Activated CD8-positive, alpha-beta memory T cell treated with anti-CD3 and anti-CD28 coated beads for 36 hours (primary cell): ENCODE data around the gene MIEF1. TPM values are rescaled to one million over a fixed set of nuclear protein-coding genes. Genes with fewer than 3 reads are reported as not detected.

ENCODE experiments used
- CTCF ChIA-PET: fragments of 350-600 bp; sonication (Branson Sonifier 250); formaldehyde crosslinking; loops from one replicate; lab custom pipeline; 2021; ENCODE audit warnings: antibody characterized with exemption; lab: Charles Lee
- POLR2A ChIA-PET: fragments of 350-600 bp; sonication (Branson Sonifier 250); formaldehyde crosslinking; loops from one replicate; lab custom pipeline; 2021; ENCODE audit warnings: antibody characterized with exemption; lab: Charles Lee
- total RNA-seq, 2 experiments: library from RNA; stranded (reverse); gene quantifications; one replicate each; pipeline ENCODE4 v1.2.3, GENCODE V29; 2021

MIEF1 gene
- total RNA-seq, 2 experiments from 2014 or later, result 62.7 TPM

DNA sequence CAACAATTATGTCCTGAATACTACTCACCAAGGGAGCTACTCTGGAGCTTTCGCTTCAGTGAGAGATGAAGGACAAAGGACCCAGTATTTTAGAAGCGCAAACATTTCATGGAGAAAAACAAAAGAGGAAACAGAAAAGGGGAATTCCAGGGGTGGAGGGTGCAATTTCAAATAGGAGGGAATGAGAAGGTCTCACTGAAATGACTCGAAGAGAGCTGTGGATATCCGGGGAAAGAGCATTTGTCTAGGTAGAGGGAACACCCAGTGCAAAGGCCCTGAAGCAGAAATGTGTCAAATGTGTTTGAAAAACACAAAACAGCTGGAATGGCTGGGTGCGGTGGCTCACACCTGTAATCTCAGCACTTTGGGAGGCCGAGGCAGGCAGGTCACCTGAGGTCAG is 28.0 kb downstream of the MIEF1 start:
- POLR2A ChIA-PET, result no interaction called here
- CTCF ChIA-PET, result interaction anchor here (0.7 to 6.2 kb wide), 13 partner anchors 8 to 768 kb away, joined by 3 to 77 read pairs (median 3); no protein-coding TSS in a partner anchor

DNA sequence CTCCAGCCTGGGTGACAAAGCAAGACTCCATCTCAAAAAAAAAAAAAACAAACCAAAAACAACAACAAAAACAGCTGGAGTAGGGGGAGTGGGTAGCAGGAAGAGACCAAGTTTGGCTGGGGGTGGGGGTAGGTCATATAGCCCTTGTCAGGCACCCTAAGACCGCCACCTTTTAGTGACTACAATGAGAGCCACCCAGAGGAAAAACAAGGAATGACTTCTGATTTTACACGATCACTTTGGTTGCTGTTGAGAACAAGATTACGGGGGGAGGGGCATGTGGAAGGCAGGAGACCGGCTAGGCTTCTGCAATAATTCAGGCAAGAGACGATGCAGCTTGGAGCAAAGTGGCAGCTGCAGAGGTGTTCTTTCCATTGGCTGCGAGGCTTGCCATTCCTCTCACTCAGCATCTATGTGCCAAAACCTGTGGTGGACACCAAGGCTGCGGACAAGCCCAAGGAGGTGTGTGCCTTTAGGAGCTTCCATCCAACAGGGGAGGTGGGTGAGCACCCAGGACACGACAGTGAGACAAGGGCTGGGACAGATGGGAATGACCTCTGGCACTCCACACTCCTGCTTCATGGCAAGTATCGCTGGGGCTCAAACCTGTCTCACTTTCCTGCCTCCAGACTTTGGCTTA is 28.7 kb downstream of the MIEF1 start:
- ChIA-PET CTCF (interaction anchor here (0.7 to 6.2 kb wide), 11 partner anchors 8 to 769 kb away, joined by 3 to 77 read pairs (median 3); no protein-coding TSS in a partner anchor), POLR2A (interaction anchor here (0.9 to 1.8 kb wide), 2 partner anchors 8 to 513 kb away, joined by 3 to 6 read pairs; no protein-coding TSS in a partner anchor)

DNA sequence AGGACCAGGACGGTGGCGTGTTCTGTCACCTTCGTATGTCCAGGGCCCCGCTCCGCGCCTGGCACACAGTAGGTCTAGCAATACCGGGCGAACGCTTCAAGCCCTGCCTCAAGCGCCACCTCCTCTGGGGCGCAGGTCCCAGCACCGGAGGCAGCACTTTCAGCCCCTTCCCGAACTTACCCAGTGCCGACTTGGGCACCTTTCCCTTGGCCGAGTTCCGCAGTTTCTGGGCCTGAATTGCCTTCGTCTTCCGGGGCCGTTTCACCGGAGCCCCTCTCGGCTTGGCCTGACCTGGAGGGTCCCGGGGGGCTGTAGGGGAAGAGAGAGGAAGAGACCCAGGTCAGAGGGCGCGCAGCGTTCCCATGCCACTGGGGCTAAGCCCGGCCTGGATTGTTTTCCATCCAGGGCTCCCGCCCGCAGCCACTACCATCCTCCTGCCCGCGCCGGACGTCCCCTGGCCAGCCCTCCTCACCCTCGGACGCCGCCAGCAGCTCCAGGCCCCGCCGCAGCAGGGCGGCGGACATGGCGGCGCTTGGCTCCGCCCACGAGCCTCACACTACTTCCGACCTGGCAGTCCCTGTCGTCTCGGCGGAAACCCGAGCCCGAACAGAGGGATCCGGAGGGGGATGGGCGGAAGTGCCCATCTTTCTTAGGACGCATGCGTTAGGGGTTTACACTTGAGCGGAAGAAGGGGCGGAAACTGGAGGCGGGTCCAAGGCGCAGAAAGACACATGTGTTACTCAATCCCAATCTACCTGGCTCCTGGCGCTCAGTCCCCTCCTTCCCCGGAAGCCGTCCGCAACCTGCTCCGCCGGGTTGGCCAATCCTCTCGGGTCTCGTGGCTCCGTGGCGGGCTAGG is 30.4 kb downstream of the MIEF1 start, which contains the start of gene RPS19BP1:
Gene RPS19BP1 (minus strand): TSS at position 534 of the 859 bp plus-strand sequence. CDS start 10 bp downstream, at position 524.
- ChIA-PET CTCF (interaction anchor here (0.6 to 6.2 kb wide), 4 partner anchors 10 to 189 kb away, joined by 3 to 77 read pairs (median 6); no protein-coding TSS in a partner anchor), POLR2A (interaction anchor here (0.6 to 1.8 kb wide), 3 partner anchors 12 to 512 kb away, joined by 3 to 6 read pairs (median 5); partner anchors contain the start of gene ATF4)

DNA sequence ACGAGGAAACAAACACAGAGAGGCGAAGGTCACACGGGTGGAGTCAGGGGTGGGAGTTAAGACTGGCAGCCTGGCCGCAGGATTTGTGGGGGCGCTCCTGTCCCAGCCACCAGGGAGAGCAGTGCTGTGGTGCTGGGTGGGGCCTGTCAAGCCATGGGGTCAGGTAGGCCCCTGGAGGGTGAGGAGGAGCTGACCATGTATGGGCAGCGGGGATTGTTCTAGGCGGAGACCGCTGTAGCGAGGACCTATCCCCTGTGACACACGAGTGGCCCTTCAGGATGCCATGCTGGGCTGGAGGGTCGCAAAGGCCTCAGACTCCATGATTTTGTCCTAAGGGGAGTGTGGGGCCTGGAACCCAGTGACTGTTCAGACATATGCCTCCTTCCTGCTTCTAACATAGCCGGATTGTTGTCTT is 32.0 kb downstream of the MIEF1 start:
- CTCF ChIA-PET, result interaction anchor here (0.6 to 4.5 kb wide), 32 partner anchors 9 to 506 kb away, joined by 3 to 53 read pairs (median 4); no protein-coding TSS in a partner anchor
- POLR2A ChIA-PET, result interaction anchor here (1.4 kb wide), 1 partner anchor 510 kb away, joined by 4 read pairs; no protein-coding TSS in a partner anchor

DNA sequence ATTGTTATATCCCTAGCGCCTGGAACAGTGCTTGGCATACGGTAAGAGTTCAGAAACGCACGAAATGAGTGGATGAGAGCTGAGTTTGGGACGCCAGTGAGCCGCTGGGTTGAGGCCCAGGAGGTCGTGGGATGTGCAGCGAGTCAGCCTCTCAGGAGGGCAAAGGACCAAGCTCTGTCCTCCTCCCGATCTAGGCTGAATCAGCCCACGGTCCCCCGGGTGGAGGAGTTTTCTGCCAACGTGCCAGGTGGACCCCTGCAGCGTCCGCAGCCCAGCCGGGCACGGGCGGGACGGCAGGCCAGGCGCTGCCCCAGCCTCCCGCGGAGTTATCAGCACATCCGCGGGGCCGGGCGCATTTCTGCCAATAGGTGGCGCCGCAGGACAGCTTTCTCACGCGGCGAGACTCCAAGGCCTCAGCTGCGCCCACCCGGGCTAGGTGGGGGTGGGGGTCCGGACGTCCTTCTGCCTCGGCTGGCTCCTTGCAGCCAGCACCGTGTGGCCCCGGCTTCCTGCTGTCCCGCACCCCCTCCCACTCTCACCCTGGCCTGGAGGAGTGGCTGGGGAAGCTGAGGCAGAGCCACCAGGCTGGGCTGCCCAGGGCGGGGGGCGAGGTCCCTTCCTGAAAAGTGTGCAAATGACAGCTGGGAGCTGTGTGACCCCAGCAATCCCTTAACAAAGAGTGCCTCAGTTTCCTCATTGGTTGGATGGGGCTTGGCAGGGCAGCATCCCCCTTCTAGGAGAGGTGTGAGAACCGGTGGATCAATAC is 32.7 kb downstream of the MIEF1 start:
- ChIA-PET CTCF (interaction anchor here (0.6 to 4.5 kb wide), 40 partner anchors 9 to 814 kb away, joined by 3 to 53 read pairs (median 4); no protein-coding TSS in a partner anchor), POLR2A (interaction anchor here (0.5 to 1.4 kb wide), 2 partner anchors 509 to 1597 kb away, joined by 3 to 4 read pairs; no protein-coding TSS in a partner anchor)

DNA sequence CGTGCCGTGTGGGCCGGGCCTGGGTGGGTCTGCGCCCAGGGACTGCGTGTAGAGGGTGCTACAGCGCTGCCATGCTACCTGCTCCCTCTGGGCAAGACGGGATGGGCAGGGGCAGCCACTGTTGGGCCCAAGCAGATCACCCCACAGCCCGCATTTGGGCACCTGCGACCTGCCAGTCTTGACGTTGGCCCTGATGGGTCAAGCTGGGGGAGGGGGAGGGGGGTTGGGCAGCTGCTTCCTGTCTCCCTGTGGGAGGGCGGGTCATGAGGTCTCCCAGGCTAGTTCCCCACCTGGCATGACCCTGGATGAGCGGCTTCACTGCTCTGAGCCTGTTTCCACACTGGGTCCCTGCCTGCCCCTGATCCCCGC is 33.3 kb downstream of the MIEF1 start:
- ChIA-PET POLR2A (no interaction called here), CTCF (interaction anchor here (0.6 to 4.5 kb wide), 31 partner anchors 8 to 813 kb away, joined by 3 to 53 read pairs (median 4); no protein-coding TSS in a partner anchor)

DNA sequence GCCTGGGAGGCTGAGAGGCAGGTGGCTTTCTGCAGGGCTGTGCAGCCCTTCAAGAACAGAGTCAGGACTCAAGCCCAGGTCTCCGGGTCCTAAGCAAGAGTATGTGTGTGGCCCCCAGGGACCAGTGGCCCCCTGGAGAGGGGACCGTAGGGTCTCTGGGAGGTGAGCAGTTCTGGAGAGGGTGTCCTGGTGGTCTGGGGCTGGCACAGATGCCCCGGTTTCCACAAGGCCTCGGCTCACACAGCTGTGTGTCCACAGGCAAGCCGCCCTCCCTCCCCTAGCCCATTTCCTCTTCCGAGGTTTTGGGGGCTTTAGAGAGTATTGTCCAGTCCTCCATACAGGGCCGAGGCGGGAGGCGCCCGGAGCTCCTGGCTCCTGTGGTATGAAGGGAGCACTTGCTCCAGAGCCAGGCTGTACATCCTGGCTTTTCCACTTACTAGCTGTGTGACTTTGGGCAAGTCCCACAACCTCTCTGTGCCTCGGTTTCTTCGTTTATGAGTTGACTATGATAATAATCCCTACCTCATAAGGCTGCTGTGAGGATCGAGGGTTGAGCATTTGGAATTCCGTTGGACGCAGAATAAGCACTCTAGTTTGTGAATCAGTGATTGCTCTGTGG is 33.9 kb downstream of the MIEF1 start:
- ChIA-PET CTCF (interaction anchor here (0.6 to 4.5 kb wide), 10 partner anchors 9 to 813 kb away, joined by 3 to 53 read pairs (median 6); no protein-coding TSS in a partner anchor), POLR2A (no interaction called here)

DNA sequence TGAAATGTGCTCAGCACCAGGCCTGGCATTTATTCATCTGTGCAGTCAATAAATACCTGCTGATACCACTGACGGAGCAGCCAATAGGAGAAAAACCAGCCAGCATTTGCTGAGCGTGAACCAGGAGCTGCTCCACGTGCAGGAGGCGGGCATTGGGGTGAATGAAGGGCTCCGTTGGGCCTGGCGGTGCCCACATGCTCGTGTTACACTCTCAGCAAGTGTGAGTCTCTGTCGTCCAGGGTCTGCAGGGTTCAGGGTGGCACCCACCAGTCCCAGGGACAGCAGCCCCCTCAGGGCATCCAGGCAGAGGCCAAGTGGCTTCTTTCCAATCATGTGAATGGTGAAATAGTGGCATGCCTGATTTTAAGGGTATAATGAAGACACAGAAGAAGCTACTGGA is 34.6 kb downstream of the MIEF1 start:
- POLR2A ChIA-PET, result no interaction called here

DNA sequence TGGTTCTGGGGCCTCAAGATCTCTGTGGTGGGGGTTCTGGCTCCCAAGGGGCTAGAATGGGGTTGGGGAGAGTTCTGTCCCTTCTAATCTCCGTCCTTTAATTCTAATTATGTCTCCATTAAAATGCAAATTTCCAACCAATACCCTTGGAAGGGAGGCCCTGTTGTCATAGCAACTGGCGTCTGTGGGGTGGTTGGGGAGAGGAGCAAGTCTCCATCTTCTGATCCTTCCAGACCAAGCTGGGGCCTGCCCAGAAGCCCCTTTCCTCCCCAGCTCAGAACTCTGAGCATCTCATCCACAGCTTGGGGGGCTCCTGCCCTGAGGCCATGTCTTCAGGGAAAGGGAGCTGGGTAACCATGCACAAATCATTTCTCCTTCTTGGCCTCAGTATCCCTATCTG is 35.9 kb downstream of the MIEF1 start:
- ChIA-PET CTCF (interaction anchor here (0.6 to 1.2 kb wide), 5 partner anchors 8 to 1108 kb away, joined by 3 to 5 read pairs (median 3); no protein-coding TSS in a partner anchor), POLR2A (no interaction called here)

More for the DNA sequence above, 34.6 kb downstream of the MIEF1 start:
- CTCF ChIA-PET, result interaction anchor here (0.6 to 4.5 kb wide), 2 partner anchors 189 to 488 kb away, joined by 5 to 53 read pairs; no protein-coding TSS in a partner anchor

DNA sequence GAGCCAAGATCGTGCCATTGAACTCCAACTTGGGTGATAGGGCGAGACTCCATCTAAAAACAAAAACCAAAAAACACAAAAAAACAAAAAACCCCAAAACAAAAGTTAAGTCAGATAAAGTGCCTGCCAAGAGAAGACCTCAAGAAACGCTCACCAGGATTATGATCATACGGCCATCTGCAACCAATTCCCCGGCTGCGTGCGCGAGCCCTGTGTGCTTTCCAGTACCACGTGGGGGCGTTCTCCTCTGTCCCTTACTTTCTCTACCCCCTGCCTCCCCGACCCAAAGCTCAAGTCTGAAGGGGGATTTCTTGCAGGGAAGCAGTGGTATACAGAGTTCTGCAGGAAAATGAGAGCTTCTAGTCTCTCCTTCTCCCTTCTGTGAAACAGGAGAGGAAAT is 41.0 kb downstream of the MIEF1 start:
- ChIA-PET POLR2A (no interaction called here), CTCF (interaction anchor here (1.1 to 1.8 kb wide), 2 partner anchors 8 to 482 kb away, joined by 4 to 6 read pairs; no protein-coding TSS in a partner anchor)

DNA sequence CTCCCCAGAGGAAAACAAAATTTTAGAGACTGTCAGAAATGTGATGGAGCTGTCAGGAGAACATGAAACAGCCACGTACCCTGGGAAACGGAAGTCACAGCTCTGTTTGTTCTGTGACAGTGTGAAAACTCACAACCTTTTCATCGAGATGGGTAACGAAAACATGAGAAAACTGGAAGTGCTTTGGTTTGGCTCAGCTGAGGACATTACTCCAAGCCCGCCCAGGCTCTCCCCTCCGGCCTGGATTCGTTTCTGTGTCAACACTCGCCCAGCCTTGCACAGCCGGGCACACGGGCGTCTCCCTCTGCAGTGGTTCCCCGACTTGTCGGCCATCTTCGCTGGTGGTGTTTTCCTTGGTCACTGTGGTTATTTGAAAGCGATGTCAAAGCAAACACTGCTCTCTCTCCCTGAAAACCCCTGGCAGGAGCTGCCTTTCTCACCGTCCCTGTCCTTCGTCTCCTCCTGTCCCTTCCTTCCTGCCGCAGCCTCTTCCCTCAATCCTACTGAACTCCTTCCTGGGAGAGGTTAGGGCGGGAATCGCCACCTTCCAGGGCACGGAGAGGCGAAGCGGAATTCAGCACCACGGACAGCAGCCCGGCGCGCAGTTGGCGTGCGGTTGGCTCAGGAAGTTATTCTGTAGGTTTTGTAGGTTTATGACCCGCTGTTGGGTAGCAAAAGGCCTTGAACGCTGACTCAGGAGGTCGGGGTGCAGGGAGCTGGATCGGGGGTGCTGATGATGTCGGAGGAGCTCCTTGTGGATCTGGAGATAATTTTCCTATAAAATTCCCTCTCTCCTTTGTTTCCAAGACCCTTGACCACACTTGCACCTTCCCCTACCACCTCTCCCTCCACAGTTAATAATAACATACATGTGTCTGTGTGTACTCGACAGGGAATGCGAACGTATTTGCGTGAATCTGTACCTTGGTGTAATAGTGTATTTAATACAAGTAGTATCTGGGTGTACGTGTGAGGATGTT is 43.6 kb downstream of the MIEF1 start:
- ChIA-PET POLR2A (no interaction called here), CTCF (interaction anchor here (1.0 to 2.2 kb wide), 5 partner anchors 11 to 491 kb away, joined by 3 to 8 read pairs (median 4); no protein-coding TSS in a partner anchor)

DNA sequence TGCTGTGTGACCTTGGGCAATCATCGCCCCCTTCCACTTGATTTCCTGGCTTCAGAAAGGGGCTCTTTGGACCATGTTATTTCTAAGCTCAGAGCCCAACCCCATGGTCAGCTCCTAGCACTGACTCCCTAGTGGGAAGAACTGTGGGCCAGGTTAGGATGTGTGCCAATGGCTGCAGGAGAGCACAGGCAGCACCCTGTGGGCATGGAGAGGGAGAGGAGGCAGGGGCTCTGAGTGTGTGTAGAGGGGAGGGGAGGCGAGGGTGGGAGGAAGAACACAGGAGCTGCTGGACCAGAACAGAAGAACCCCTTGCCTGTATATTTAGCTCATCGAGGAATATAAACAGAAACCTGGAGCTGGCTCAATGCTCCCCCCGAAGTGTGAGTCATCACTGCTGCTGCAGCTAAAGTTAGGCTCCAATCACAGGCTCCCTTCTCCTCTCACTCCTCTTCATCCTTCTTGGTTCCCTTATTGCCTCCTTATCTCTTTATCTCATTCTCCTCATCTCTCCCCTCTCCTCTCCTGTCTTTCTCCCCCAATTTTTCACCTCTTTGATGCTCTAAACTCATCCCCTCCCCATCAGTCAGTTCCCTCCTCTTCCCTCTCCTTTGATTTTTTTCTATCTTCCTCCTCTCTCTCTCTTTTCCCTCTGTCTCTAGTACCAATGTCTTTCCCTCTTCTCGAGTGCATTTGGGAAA is 44.9 kb downstream of the MIEF1 start:
- POLR2A ChIA-PET, result no interaction called here
- CTCF ChIA-PET, result no interaction called here

DNA sequence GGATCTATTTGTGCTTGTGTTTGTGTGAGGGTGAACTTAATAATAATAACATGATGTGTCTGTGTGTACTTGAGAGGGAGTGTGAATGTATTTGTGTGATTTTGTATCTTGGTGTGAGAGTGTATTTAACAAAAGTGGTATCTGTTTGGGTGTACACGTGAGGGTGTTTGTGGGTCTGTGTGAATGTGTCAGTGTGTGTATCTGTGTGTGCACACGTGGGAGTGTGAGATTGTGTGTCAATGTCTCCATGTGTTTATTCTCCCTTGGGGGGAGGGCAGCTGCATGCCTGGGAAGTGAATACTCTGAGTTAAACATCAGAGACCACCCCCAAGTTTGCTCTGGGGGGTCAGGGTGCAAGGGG is 45.5 kb downstream of the MIEF1 start:
- CTCF ChIA-PET, result no interaction called here
- POLR2A ChIA-PET, result no interaction called here

DNA sequence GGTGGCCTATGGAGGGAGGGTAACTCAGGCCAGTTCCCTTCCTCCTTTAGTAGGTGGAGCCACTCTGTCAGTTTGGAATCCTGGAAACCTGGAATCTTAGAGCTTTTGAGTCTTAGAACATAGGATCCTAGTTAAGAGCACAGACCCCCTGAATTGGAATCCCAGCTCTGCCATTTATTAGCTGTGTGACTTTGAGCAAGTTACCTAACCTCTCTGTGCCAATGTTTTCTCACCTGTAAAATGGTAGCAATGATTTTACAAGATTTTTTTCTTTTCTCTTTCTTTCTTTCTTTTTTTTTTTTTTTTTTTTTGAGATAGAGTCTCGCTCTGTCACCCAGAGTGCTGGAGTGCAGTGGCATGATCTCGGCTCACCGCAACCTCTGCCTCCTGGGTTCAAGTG is 51.3 kb downstream of the MIEF1 start:
- ChIA-PET CTCF (no interaction called here), POLR2A (no interaction called here)

DNA sequence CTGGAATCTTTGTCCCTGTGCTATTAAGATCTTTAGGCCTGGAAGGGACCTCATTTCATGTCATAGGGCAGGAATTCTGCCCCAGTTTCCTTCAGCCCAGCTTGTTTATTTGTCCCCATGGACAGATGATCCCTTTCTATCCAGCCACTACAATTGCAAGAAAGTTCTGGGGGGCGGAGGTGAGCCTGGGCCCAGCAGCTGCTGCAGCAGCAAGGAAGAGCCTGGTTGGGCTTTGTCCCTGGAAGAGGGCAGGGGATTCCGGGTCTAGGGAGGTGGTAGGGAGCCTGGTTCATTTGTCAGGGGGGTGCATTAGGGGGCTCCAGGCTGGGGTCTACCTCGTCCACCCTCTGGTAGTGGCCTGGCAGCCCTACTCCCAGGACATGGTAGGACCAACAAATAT is 52.1 kb downstream of the MIEF1 start:
- ChIA-PET POLR2A (no interaction called here), CTCF (no interaction called here)
